HL-60/S4 treated with retinoic acid at 250 ng/mL for 4 days and 3 days (cell line): ENCODE data around the gene LIN7B.

Experiments used
- in situ Hi-C: fragments of 300-500 bp; cut with MboI; formaldehyde crosslinking; loops from 2 replicates; pipeline ENCODE4 v1.7.0; 2022; ENCODE audit warnings: low sequenced_read_pairs

Gene LIN7B

DNA sequence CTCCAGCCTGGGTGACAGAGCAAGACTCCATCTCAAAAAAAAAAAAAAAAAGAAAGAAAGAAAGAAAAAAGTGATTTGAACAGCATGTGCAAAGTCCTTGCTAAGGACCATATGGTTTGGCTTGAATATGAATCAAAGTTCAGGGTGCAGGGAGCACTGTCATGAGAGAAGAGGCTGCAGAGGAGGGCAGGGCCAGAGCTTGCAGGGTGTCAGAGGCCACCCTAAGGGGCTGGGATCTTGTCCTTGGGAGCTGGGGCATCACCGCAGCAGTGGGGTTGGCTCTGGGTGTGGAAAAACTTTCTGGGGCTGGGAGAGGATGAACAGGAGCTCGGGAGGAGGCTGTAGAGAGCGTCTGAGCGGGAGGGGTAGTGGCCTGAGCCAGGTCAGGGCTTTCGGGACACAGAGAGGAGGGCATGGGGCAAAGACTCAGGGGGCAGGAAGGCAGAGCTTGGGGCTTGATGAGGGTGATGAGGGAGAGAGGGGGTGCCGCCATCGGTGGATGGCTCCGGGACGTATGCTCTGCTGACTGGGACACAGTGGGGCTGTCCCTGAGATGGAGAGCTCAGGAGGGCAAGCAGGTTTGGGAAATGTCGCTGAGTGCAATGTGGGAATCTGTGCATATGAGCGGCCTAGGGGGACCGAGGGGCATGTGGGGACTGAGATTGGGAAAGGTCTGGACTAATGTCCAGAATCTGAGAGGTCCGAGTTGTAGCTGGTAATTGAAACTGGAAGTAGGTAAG lies 46.5 kb downstream of the LIN7B start:
- in situ Hi-C loops: no loop called here

GRCh38 chr19:49161987-49162386 lies 47.8 kb downstream of the LIN7B start:
- in situ Hi-C loops: no loop called here

- in situ Hi-C loops: no loop called here
Measured at GRCh38 chr19:49165111-49165750, 51.1 kb downstream of the LIN7B start.

GRCh38 chr19:49165865-49166301 lies 51.7 kb downstream of the LIN7B start:
- in situ Hi-C loops: no loop called here

GRCh38 chr19:49167857-49168409 lies 53.8 kb downstream of the LIN7B start:
- in situ Hi-C loops: no loop called here
